H1 (cell line): ENCODE results near the gene LRRK1. TPM values are rescaled to one million over a fixed set of nuclear protein-coding genes. Genes with fewer than 3 reads are reported as not detected.

ENCODE experiments used
- CTCF ChIA-PET: fragments of 300-600 bp; sonication (Branson Sonifier 250); formaldehyde crosslinking; loops from one replicate; lab custom pipeline; 2021; ENCODE audit not compliant: partially characterized antibody; lab: Charles Lee
- POLR2A ChIA-PET: fragments of 300-600 bp; sonication (Branson Sonifier 250); formaldehyde crosslinking; loops from one replicate; lab custom pipeline; 2021; ENCODE audit warnings: inconsistent platforms; ENCODE audit not compliant: partially characterized antibody; lab: Charles Lee
- DNase-seq, 2 experiments: peaks; one replicate each; pipeline versions ENCODE4 v3.0.0 to v3.0.0-alpha.2; 2010 to 2022; ENCODE audit warnings: low spot score in 2 of 2, low read depth in 1 of 2, mixed read lengths in 1 of 2
- FAIRE-seq: peaks from 2 replicates; lab custom pipeline; 2011; peaks lifted over from hg19 to GRCh38; lab: Jason Lieb, UNC
- H2AFZ ChIP-seq: 2 replicates; pipeline ENCODE4 v1.8.1; 2012; ENCODE audit warnings: low read length, inconsistent platforms
- H2AK5ac ChIP-seq: 2 replicates; pipeline ENCODE4 v1.6.1; 2013; ENCODE audit warnings: low read depth, low read length
- H2BK120ac ChIP-seq: replicated peaks from 2 replicates; pipeline ENCODE3; 2013; ENCODE audit warnings: low read depth, low read length, inconsistent platforms
- H2BK12ac ChIP-seq: 2 replicates; pipeline ENCODE4 v1.6.1; 2013; ENCODE audit warnings: low read depth, low read length
- H2BK15ac ChIP-seq: 2 replicates; pipeline ENCODE4 v1.6.1; 2013; ENCODE audit warnings: low read length
- H2BK20ac ChIP-seq: 2 replicates; pipeline ENCODE4 v1.6.1; 2013; ENCODE audit warnings: low read length
- H2BK5ac ChIP-seq: 2 replicates; pipeline ENCODE4 v1.6.1; 2013; ENCODE audit warnings: low read depth, low read length
- H3K14ac ChIP-seq: 2 replicates; pipeline ENCODE4 v1.6.1; 2013; ENCODE audit warnings: inconsistent platforms; ENCODE audit not compliant: insufficient read length
- H3K18ac ChIP-seq: 2 replicates; pipeline ENCODE4 v1.6.1; 2013; ENCODE audit warnings: low read length; ENCODE audit errors: extremely low read depth
- H3K23ac ChIP-seq: 2 replicates; pipeline ENCODE4 v1.6.1; 2013; ENCODE audit warnings: inconsistent platforms; ENCODE audit not compliant: insufficient read length
- H3K23me2 ChIP-seq: 2 replicates; pipeline ENCODE4 v1.6.1; 2013; ENCODE audit warnings: low read depth, low read length
- H3K27ac ChIP-seq: 2 replicates; pipeline ENCODE4 v1.6.1; 2011; ENCODE audit warnings: low read depth, low read length, inconsistent platforms
- H3K27me3 ChIP-seq, 4 experiments: replicated peaks in 1 of 4; 1 replicate in 1 of 4; 2 replicates in 3 of 4; pipeline versions ENCODE4 v1.6.1 to v1.8.1; 2011 to 2013; ENCODE audit warnings: low read length in 3 of 4, mild to moderate bottlenecking in 3 of 4, inconsistent platforms in 2 of 4, mixed read lengths in 2 of 4, moderate library complexity in 1 of 4; ENCODE audit not compliant: control insufficient read depth in 3 of 4, insufficient read depth in 3 of 4; ENCODE audit errors: extremely low read depth in 1 of 4
- H3K36me3 ChIP-seq, 4 experiments: 2 replicates each; pipeline versions ENCODE4 v1.6.1 to v1.8.1; 2011 to 2013; ENCODE audit warnings: mild to moderate bottlenecking in 4 of 4, low read length in 3 of 4, moderate library complexity in 2 of 4, control low read depth in 1 of 4, inconsistent platforms in 1 of 4; ENCODE audit not compliant: insufficient read depth in 4 of 4, control insufficient read depth in 2 of 4
- H3K4ac ChIP-seq: replicated peaks from 2 replicates; pipeline ENCODE3; 2013; ENCODE audit warnings: low read length, low read depth, mixed read lengths, inconsistent platforms; ENCODE audit not compliant: insufficient read length
- H3K4me1 ChIP-seq, 4 experiments: replicated peaks in 1 of 4; 1 replicate in 1 of 4; 2 replicates in 3 of 4; pipeline versions ENCODE4 v1.6.1 to v1.8.1; 2011 to 2013; ENCODE audit warnings: low read length in 3 of 4, inconsistent platforms in 2 of 4, mixed read lengths in 1 of 4; ENCODE audit not compliant: insufficient read depth in 4 of 4, control insufficient read depth in 3 of 4
- H3K4me2 ChIP-seq, 2 experiments: 2 replicates each; pipeline versions ENCODE4 v1.6.1 to v1.8.1; 2011 to 2013; ENCODE audit warnings: low read depth in 2 of 2, low read length in 2 of 2, control low read depth in 1 of 2, inconsistent platforms in 1 of 2, mild to moderate bottlenecking in 1 of 2; ENCODE audit not compliant: insufficient read depth in 1 of 2
- H3K4me3 ChIP-seq, 4 experiments: fragments of 200-600, 300-600 bp in 1 of 4; sonication (generic), shearing (Covaris generic), sonication (Bioruptor Twin) in 1 of 4; 2 replicates each; pipeline versions ENCODE4 v1.5.1 to v1.8.1; 2011 to 2016; ENCODE audit warnings: low read length in 4 of 4, low read depth in 3 of 4, control low read depth in 2 of 4, inconsistent platforms in 2 of 4, mild to moderate bottlenecking in 2 of 4, mixed read lengths in 1 of 4, moderate library complexity in 1 of 4; ENCODE audit not compliant: insufficient read depth in 2 of 4; ENCODE audit errors: extremely low read depth in 1 of 4
- H3K56ac ChIP-seq: replicated peaks from 2 replicates; pipeline ENCODE3; 2013; ENCODE audit warnings: low read depth, mild to moderate bottlenecking, mixed read lengths, low read length, inconsistent platforms; ENCODE audit not compliant: insufficient read length
- H3K79me1 ChIP-seq: 2 replicates; pipeline ENCODE4 v1.6.1; 2013; ENCODE audit warnings: low read depth, low read length, control low read depth
- H3K79me2 ChIP-seq, 2 experiments: 2 replicates each; pipeline versions ENCODE4 v1.6.1 to v1.8.1; 2012 to 2013; ENCODE audit warnings: low read length in 2 of 2, mild to moderate bottlenecking in 2 of 2, inconsistent platforms in 1 of 2; ENCODE audit not compliant: insufficient read depth in 2 of 2, control insufficient read depth in 1 of 2
- H3K9ac ChIP-seq, 4 experiments: replicated peaks in 1 of 4; 1 replicate in 1 of 4; 2 replicates in 3 of 4; pipeline versions ENCODE4 v1.6.1 to v1.8.1; 2011 to 2013; ENCODE audit warnings: low read depth in 3 of 4, low read length in 3 of 4, control low read depth in 2 of 4, mild to moderate bottlenecking in 2 of 4, moderate library complexity in 2 of 4, inconsistent platforms in 1 of 4; ENCODE audit errors: extremely low read depth in 1 of 4
- H3K9me3 ChIP-seq, 2 experiments: 2 replicates each; pipeline versions ENCODE4 v1.6.1 to v1.8.1; 2012 to 2013; ENCODE audit warnings: mild to moderate bottlenecking in 2 of 2, moderate library complexity in 2 of 2, control low read depth in 1 of 2, inconsistent platforms in 1 of 2, low read depth in 1 of 2, low read length in 1 of 2, mixed read lengths in 1 of 2; ENCODE audit not compliant: insufficient read depth in 2 of 2
- H4K20me1 ChIP-seq, 2 experiments: replicated peaks in 1 of 2; 2 replicates each; pipeline versions ENCODE3 to v1.8.1; 2011 to 2013; ENCODE audit warnings: inconsistent platforms in 2 of 2, low read length in 2 of 2, mild to moderate bottlenecking in 1 of 2; ENCODE audit not compliant: insufficient read depth in 2 of 2, control insufficient read depth in 1 of 2
- H4K5ac ChIP-seq: 2 replicates; pipeline ENCODE4 v1.6.1; 2013; ENCODE audit warnings: low read length, low read depth, mixed read lengths, inconsistent platforms; ENCODE audit not compliant: insufficient read length
- H4K8ac ChIP-seq: 2 replicates; pipeline ENCODE4 v1.8.0; 2013; ENCODE audit warnings: mild to moderate bottlenecking, moderate library complexity, low read length, inconsistent platforms; ENCODE audit not compliant: insufficient read depth; ENCODE audit errors: extremely low read depth
- H4K91ac ChIP-seq: replicated peaks from 2 replicates; pipeline ENCODE3; 2013; ENCODE audit warnings: low read length, mixed read lengths, inconsistent platforms; ENCODE audit not compliant: insufficient read length
- BRCA1 ChIP-seq: IDR thresholded peaks from 2 replicates; pipeline ENCODE4 v1.6.1; 2012; ENCODE audit warnings: low read depth, low read length, improper control_type of control experiment
- CBX5 ChIP-seq: fragments of 300-800, 300-1000 bp; sonication (generic); IDR thresholded peaks from 2 replicates; pipeline ENCODE4 v1.7.1; 2016; ENCODE audit warnings: antibody characterized with exemption, low read length, low read depth
- HDAC2 ChIP-seq, 2 experiments: fragments of 300-600 bp in 1 of 2; sonication (generic) in 1 of 2; IDR thresholded peaks; 2 replicates each; pipeline ENCODE4 v1.6.1; 2011 to 2012; ENCODE audit warnings: low read depth in 2 of 2, low read length in 2 of 2, mild to moderate bottlenecking in 2 of 2, moderate library complexity in 2 of 2, borderline replicate concordance in 1 of 2, inconsistent platforms in 1 of 2
- RXRA ChIP-seq: IDR thresholded peaks from 2 replicates; pipeline ENCODE4 v1.6.1; 2011; ENCODE audit warnings: low read depth, mild to moderate bottlenecking, low read length, moderate library complexity; ENCODE audit not compliant: insufficient read depth
- WGBS, 2 experiments: shearing (Covaris generic) in 1 of 2; methylation state at CpG; one replicate each; pipeline versions ENCODE4 v1.1.6 to v1.1.7; 2013 to 2015; ENCODE audit warnings: low lambda C conversion rate in 2 of 2, mixed read lengths in 2 of 2, inconsistent platforms in 1 of 2, low coverage in 1 of 2, missing lambda C conversion rate in 1 of 2; ENCODE audit not compliant: insufficient replicate concordance in 2 of 2, insufficient coverage in 1 of 2, insufficient read length in 1 of 2; ENCODE audit errors: extremely low coverage in 1 of 2, missing lambda C conversion rate in 1 of 2; 5-methylcytosine and 5-hydroxymethylcytosine counted together
- polyA plus RNA-seq, 7 experiments: library from polyadenylated mRNA; depleted of rRNA in 3 of 7; stranded (reverse) in 5 of 7; unstranded in 2 of 7; fragments of >200 nt in 5 of 7; fragments of 200-250 nt in 2 of 7; gene quantifications; 1 replicate in 5 of 7; 2 replicates in 1 of 7; 4 replicates in 1 of 7; pipeline versions ENCODE4 v1.2.1 to v1.2.3, GENCODE V29; 2011 to 2013; ENCODE audit warnings: missing spikeins in 2 of 7, mixed read lengths in 2 of 7
- total RNA-seq: library from RNA; stranded (reverse); fragmentation: NEBNext Ultra II Directional; extraction: Animal tissue kit (Norgen Biotek cat#: 25700); gene quantifications from 2 replicates; pipeline ENCODE4 v1.2.1, GENCODE V29; 2021
- TF ChIP-seq, protein P1 (sequence below): IDR thresholded peaks from 2 replicates; pipeline ENCODE4 v1.6.1; 2012; ENCODE audit warnings: inconsistent platforms

Gene LRRK1
- total and polyA plus RNA-seq, 2 of the 8 experiments (the other 6 are each of a cell fraction or from before 2014, with no cell fraction given) = 1.2 to 3.6 TPM

DNA sequence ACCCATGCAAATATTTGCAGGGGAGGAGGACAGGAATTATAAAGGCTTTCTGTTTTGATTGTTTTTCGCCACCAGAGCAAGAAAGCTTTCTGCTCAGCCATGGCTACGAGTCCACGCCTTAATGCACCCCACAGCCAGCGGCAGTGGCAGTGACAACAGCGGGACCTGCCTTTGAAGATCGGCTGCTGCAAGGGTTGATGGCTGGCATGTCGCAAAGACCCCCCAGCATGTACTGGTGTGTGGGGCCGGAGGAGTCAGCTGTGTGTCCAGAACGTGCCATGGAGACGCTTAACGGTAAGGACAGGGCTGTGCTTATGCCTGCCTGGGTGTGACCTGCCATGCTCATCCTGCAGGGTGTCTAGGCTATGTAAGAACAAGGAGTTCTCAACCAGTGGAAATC, 5.3 kb downstream of the LRRK1 start:
- Histone ChIP-seq H3K23ac (no peak overlapping the region), H3K23me2 (peaks cover 3% of the 10 kb centered on the region; the same call in 1 of the 2 replicates), H3K4me2 (no peak overlapping the region), H2BK5ac (no peak overlapping the region), H3K4me3 (no peak overlapping the region), H2AFZ (no peak overlapping the region), H2BK20ac (no peak overlapping the region), H3K27me3 (peaks cover 20 to 37% (median 27%) of the 10 kb centered on the region in 4 experiments), H3K79me1 (no peaks in the 10 kb centered on the region), H3K79me2 (no peaks in the 10 kb centered on the region), H4K5ac (no peak overlapping the region), H3K18ac (no peak overlapping the region), H2BK12ac (no peak overlapping the region), H3K4ac (no peak overlapping the region), H2BK15ac (no peak overlapping the region), H4K20me1 (no peaks in the 10 kb centered on the region), H3K9ac (no peak overlapping the region), H3K4me1 (peaks cover 0 to 7% (median under 1%) of the 10 kb centered on the region in 4 experiments; a peak in 2 of 7 replicates), H3K56ac (no peak overlapping the region), H4K91ac (no peak overlapping the region), H2BK120ac (no peak overlapping the region), H3K27ac (no peak overlapping the region), H4K8ac (no peak overlapping the region), H3K14ac (no peak overlapping the region), H3K9me3 (no peaks in the 10 kb centered on the region), H2AK5ac (no peak overlapping the region), H3K36me3 (no peaks in the 10 kb centered on the region)
- TF ChIP-seq RXRA = no peak
- TF ChIP-seq, protein P1, sequence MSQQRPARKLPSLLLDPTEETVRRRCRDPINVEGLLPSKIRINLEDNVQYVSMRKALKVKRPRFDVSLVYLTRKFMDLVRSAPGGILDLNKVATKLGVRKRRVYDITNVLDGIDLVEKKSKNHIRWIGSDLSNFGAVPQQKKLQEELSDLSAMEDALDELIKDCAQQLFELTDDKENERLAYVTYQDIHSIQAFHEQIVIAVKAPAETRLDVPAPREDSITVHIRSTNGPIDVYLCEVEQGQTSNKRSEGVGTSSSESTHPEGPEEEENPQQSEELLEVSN = no peak
- no peak for TF ChIP-seq BRCA1
- TF ChIP-seq HDAC2 (IDR thresholded peaks at IDR 0.05; ENCODE audit: borderline replicate concordance in 1 of 2, low read depth in 2 of 2, low read length in 2 of 2) = no peak
- TF ChIP-seq CBX5 = no peak
- WGBS, 2 experiments = 93% methylated on average over 11 of the region's 11 CpGs; no CpG with 5 or more reads in 1 of the 2 experiments
- ChIA-PET POLR2A (no interaction called here), CTCF (interaction anchor here (1.0 to 12.2 kb wide), 5 partner anchors 9 to 95 kb away, joined by 3 to 405 read pairs (median 4); no protein-coding TSS in a partner anchor)
- DNase-seq = no peak
- FAIRE-seq = no peak
